SK-N-SH treated with all-trans-retinoic acid at 6 μM for 48 hours (cell line): ENCODE data around the gene HOXC10.

Experiments used
- ATAC-seq: fragments of 200-7000 bp; cut with Tn5 transposase; 3 replicates; pipeline ENCODE4 v1.9.1; 2020; ENCODE audit warnings: mild to moderate bottlenecking, moderate library complexity
- ARNTL ChIP-seq: fragments of 450-650 bp; formaldehyde crosslinking; IDR thresholded peaks from 2 replicates; pipeline ENCODE4 v1.5.0; 2020; ENCODE audit warnings: low read depth, mild to moderate bottlenecking, moderate library complexity, borderline replicate concordance
- CREB5 ChIP-seq: fragments of 250-450 bp; sonication (Bioruptor Pico); IDR thresholded peaks from 2 replicates; pipeline ENCODE4 v1.5.1; 2020; ENCODE audit warnings: low read depth, mild to moderate bottlenecking, moderate library complexity
- CSDC2 ChIP-seq: fragments of 250-450 bp; sonication (Bioruptor Pico); IDR thresholded peaks from 2 replicates; pipeline ENCODE4 v1.5.0; 2020; ENCODE audit warnings: mild to moderate bottlenecking, moderate library complexity
- CSRNP3 ChIP-seq: fragments of 250-450 bp; sonication (Bioruptor Pico); IDR thresholded peaks from 2 replicates; pipeline ENCODE4 v1.5.1; 2021; ENCODE audit warnings: mild to moderate bottlenecking, moderate library complexity
- ESRRG ChIP-seq: fragments of 250-450 bp; sonication (Bioruptor Pico); IDR thresholded peaks from 2 replicates; pipeline ENCODE4 v1.6.1; 2021; ENCODE audit warnings: mild to moderate bottlenecking
- GLIS3 ChIP-seq: fragments of 250-450 bp; sonication (Bioruptor Pico); IDR thresholded peaks from 2 replicates; pipeline ENCODE4 v1.5.0; 2020; ENCODE audit warnings: mild to moderate bottlenecking, moderate library complexity
- ISL1 ChIP-seq: fragments of 250-450 bp; sonication (Bioruptor Pico); IDR thresholded peaks from 2 replicates; pipeline ENCODE4 v2.1.2; 2022; ENCODE audit warnings: mild to moderate bottlenecking, moderate library complexity
- POU6F1 ChIP-seq: fragments of 250-450 bp; sonication (Bioruptor Pico); IDR thresholded peaks from 2 replicates; pipeline ENCODE4 v1.8.0; 2021; ENCODE audit warnings: low read depth, mild to moderate bottlenecking, moderate library complexity, borderline replicate concordance
- PPARA ChIP-seq: fragments of 250-450 bp; sonication (Bioruptor Pico); IDR thresholded peaks from 2 replicates; pipeline ENCODE4 v1.5.0; 2020; ENCODE audit warnings: mild to moderate bottlenecking, borderline replicate concordance
- TCF4 ChIP-seq: fragments of 250-450 bp; sonication (Bioruptor Pico); IDR thresholded peaks from 2 replicates; pipeline ENCODE4 v1.8.0; 2021; ENCODE audit warnings: mild to moderate bottlenecking, moderate library complexity, borderline replicate concordance
- TOX ChIP-seq: fragments of 250-450 bp; sonication (Bioruptor Pico); IDR thresholded peaks from 2 replicates; pipeline ENCODE4 v1.8.0; 2021; ENCODE audit warnings: mild to moderate bottlenecking, moderate library complexity, borderline replicate concordance
- TSHZ2 ChIP-seq: fragments of 250-450 bp; sonication (Bioruptor Pico); IDR thresholded peaks from 2 replicates; pipeline ENCODE4 v1.5.0; 2020; ENCODE audit warnings: mild to moderate bottlenecking, moderate library complexity
- ZC3H10 ChIP-seq: fragments of 250-450 bp; sonication (Bioruptor Pico); IDR thresholded peaks from 2 replicates; pipeline ENCODE4 v1.5.1; 2021; ENCODE audit warnings: mild to moderate bottlenecking, moderate library complexity
- ZFP3 ChIP-seq: fragments of 250-450 bp; sonication (Bioruptor Pico); IDR thresholded peaks from 2 replicates; pipeline ENCODE4 v1.5.0; 2020; ENCODE audit warnings: mild to moderate bottlenecking, moderate library complexity
- ZNF70 ChIP-seq: fragments of 450-650 bp; formaldehyde crosslinking; IDR thresholded peaks from 2 replicates; pipeline ENCODE4 v1.5.0; 2020; ENCODE audit warnings: mild to moderate bottlenecking, moderate library complexity
- ZNF8 ChIP-seq: fragments of 450-650 bp; formaldehyde crosslinking; IDR thresholded peaks from 2 replicates; pipeline ENCODE4 v1.5.0; 2020; ENCODE audit warnings: mild to moderate bottlenecking, moderate library complexity

HOXC10 gene

GRCh38 chr12:53949631-53950436, 35.1 kb upstream of the HOXC10 start:
- no peak for ATAC-seq
- TF ChIP-seq ZFP3 (CRISPR knock-in tag) (no peak), ZC3H10 (CRISPR knock-in tag) (no peak), POU6F1 (CRISPR knock-in tag) (no peak), PPARA (CRISPR knock-in tag) (no peak), GLIS3 (CRISPR knock-in tag) (no peak), CREB5 (CRISPR knock-in tag) (no peak), ARNTL (no peak), TSHZ2 (CRISPR knock-in tag) (no peak), TOX (no peak)

GRCh38 chr12:53950437-53950773, 34.5 kb upstream of the HOXC10 start:
- TF ChIP-seq ESRRG (CRISPR knock-in tag) = no peak
- TF ChIP-seq CREB5 (CRISPR knock-in tag) = no peak
- TF ChIP-seq TCF4 (CRISPR knock-in tag) = no peak
- no peak for ATAC-seq

GRCh38 chr12:53950789-53951576, 34.0 kb upstream of the HOXC10 start:
- TF ChIP-seq TOX = no peak
- no peak for TF ChIP-seq ZNF70 (CRISPR knock-in tag)
- no peak for TF ChIP-seq ISL1 (CRISPR knock-in tag)
- TF ChIP-seq ZNF8 (CRISPR knock-in tag) = no peak
- no peak for ATAC-seq

- TF ChIP-seq TOX = no peak
- TF ChIP-seq POU6F1 (CRISPR knock-in tag) = no peak
- no peak for TF ChIP-seq CSRNP3 (CRISPR knock-in tag)
- no peak for TF ChIP-seq CREB5 (CRISPR knock-in tag)
- no peak for TF ChIP-seq CSDC2 (CRISPR knock-in tag)
- no peak for TF ChIP-seq ARNTL
These were observed 33.2 kb upstream of the HOXC10 start for GRCh38 chr12:53951577-53952334.

More at GRCh38 chr12:53951577-53952334, 33.2 kb upstream of the HOXC10 start:
- ATAC-seq = no peak; the same call in 1 of the 3 replicates
